IPS-20b (cell line): ENCODE measurements around the gene MLLT1.

Experiments
- H3K27ac ChIP-seq: one replicate; pipeline ENCODE4 v1.5.1; 2013; ENCODE audit warnings: low read length
- H3K27me3 ChIP-seq: 2 replicates; pipeline ENCODE4 v1.6.1; 2013; ENCODE audit warnings: mild to moderate bottlenecking, low read length, inconsistent platforms; ENCODE audit not compliant: insufficient read depth
- H3K36me3 ChIP-seq: 2 replicates; pipeline ENCODE4 v1.6.1; 2013; ENCODE audit warnings: low read depth, mild to moderate bottlenecking, inconsistent platforms, low read length, moderate library complexity; ENCODE audit not compliant: insufficient read depth
- H3K4me1 ChIP-seq: 2 replicates; pipeline ENCODE4 v1.6.1; 2013; ENCODE audit warnings: mild to moderate bottlenecking, control low read depth, inconsistent platforms, low read length, moderate library complexity; ENCODE audit not compliant: insufficient read depth
- H3K4me3 ChIP-seq: 2 replicates; pipeline ENCODE4 v1.5.1; 2013; ENCODE audit warnings: mild to moderate bottlenecking, low read length, inconsistent platforms
- H3K9ac ChIP-seq: 2 replicates; pipeline ENCODE4 v1.6.1; 2013; ENCODE audit warnings: low read depth, mild to moderate bottlenecking, inconsistent platforms, low read length, moderate library complexity
- H3K9me3 ChIP-seq: 2 replicates; pipeline ENCODE4 v1.6.1; 2013; ENCODE audit warnings: mild to moderate bottlenecking, low read depth, low read length, inconsistent platforms; ENCODE audit not compliant: insufficient read depth

The MLLT1 gene

GRCh38 chr19:6209680-6210079 is 70.1 kb downstream of the MLLT1 start:
- Histone ChIP-seq H3K36me3 (0 out of 2 replicates have a peak, but pooled peaks cover 5% of the 10 kb centered on the region), H3K27ac (no peak overlapping the region), H3K4me1 (no peaks in the 10 kb centered on the region), H3K27me3 (no peaks in the 10 kb centered on the region), H3K9ac (no peak overlapping the region), H3K4me3 (no peak overlapping the region), H3K9me3 (no peaks in the 10 kb centered on the region)

GRCh38 chr19:6209233-6209632 is 70.5 kb downstream of the MLLT1 start:
- no peak overlapping the region for H3K27ac ChIP-seq

GRCh38 chr19:6204866-6205723 is 74.7 kb downstream of the MLLT1 start:
- Histone ChIP-seq H3K27ac (no peak overlapping the region), H3K4me1 (no peaks in the 10 kb centered on the region), H3K36me3 (no peaks in the 10 kb centered on the region), H3K4me3 (no peak overlapping the region), H3K9ac (no peak overlapping the region), H3K9me3 (no peaks in the 10 kb centered on the region), H3K27me3 (no peaks in the 10 kb centered on the region)

More at GRCh38 chr19:6209233-6209632, 70.5 kb downstream of the MLLT1 start:
- no peak overlapping the region for H3K9ac ChIP-seq
- no peak overlapping the region for H3K4me3 ChIP-seq
- H3K9me3 ChIP-seq, result no peaks in the 10 kb centered on the region
- 0 out of 2 replicates have a peak, but pooled peaks cover 5% of the 10 kb centered on the region for H3K36me3 ChIP-seq
- no peaks in the 10 kb centered on the region for H3K4me1 ChIP-seq
- H3K27me3 ChIP-seq, result no peaks in the 10 kb centered on the region

GRCh38 chr19:6204212-6204611 is 75.6 kb downstream of the MLLT1 start:
- H3K36me3 ChIP-seq, result no peaks in the 10 kb centered on the region
- H3K4me3 ChIP-seq, result no peak overlapping the region
- no peak overlapping the region for H3K9ac ChIP-seq
- H3K9me3 ChIP-seq, result no peaks in the 10 kb centered on the region
- H3K27me3 ChIP-seq, result no peaks in the 10 kb centered on the region
- no peaks in the 10 kb centered on the region for H3K4me1 ChIP-seq
- no peak overlapping the region for H3K27ac ChIP-seq

- H3K27ac ChIP-seq, result no peak overlapping the region
- peaks cover 17% of the 10 kb centered on the region; the same call in 1 of the 2 replicates for H3K9me3 ChIP-seq
- H3K36me3 ChIP-seq, result no peaks in the 10 kb centered on the region
- no peak overlapping the region for H3K9ac ChIP-seq
- peak overlapping the region; percentile 67 for H3K4me3 ChIP-seq
- no peaks in the 10 kb centered on the region for H3K4me1 ChIP-seq
- H3K27me3 ChIP-seq, result no peaks in the 10 kb centered on the region; the same call in 1 of the 2 replicates
Measured at GRCh38 chr19:6199240-6199994, 80.4 kb downstream of the MLLT1 start.

- no peaks in the 10 kb centered on the region for H3K36me3 ChIP-seq
- H3K4me1 ChIP-seq, result no peaks in the 10 kb centered on the region
- peak overlapping the region; percentile 67 for H3K4me3 ChIP-seq
- H3K9me3 ChIP-seq, result peaks cover 23% of the 10 kb centered on the region
- no peaks in the 10 kb centered on the region; the same call in 1 of the 2 replicates for H3K27me3 ChIP-seq
- H3K27ac ChIP-seq, result no peak overlapping the region
- H3K9ac ChIP-seq, result no peak overlapping the region
Measured at GRCh38 chr19:6198896-6199239, 80.9 kb downstream of the MLLT1 start.

- H3K4me1 ChIP-seq, result no peaks in the 10 kb centered on the region
- peaks cover 44% of the 10 kb centered on the region for H3K9me3 ChIP-seq
- H3K9ac ChIP-seq, result no peak overlapping the region
- H3K27ac ChIP-seq, result no peak overlapping the region
- H3K36me3 ChIP-seq, result no peaks in the 10 kb centered on the region
- H3K27me3 ChIP-seq, result no peaks in the 10 kb centered on the region; the same call in 1 of the 2 replicates
- H3K4me3 ChIP-seq, result no peak overlapping the region
Measured at GRCh38 chr19:6196361-6196760, 83.4 kb downstream of the MLLT1 start.

GRCh38 chr19:6188811-6189210 is 91.0 kb downstream of the MLLT1 start:
- Histone ChIP-seq H3K27ac (no peak overlapping the region), H3K4me1 (no peaks in the 10 kb centered on the region), H3K36me3 (no peaks in the 10 kb centered on the region; the same call in 1 of the 2 replicates), H3K4me3 (no peak overlapping the region), H3K9ac (no peak overlapping the region), H3K9me3 (peaks cover 89% of the 10 kb centered on the region), H3K27me3 (no peaks in the 10 kb centered on the region)

- H3K36me3 ChIP-seq, result no peaks in the 10 kb centered on the region; the same call in 1 of the 2 replicates
- no peak overlapping the region for H3K4me3 ChIP-seq
- no peak overlapping the region for H3K9ac ChIP-seq
- H3K27ac ChIP-seq, result no peak overlapping the region
- H3K4me1 ChIP-seq, result no peaks in the 10 kb centered on the region
- no peaks in the 10 kb centered on the region for H3K27me3 ChIP-seq
- peaks cover 87% of the 10 kb centered on the region for H3K9me3 ChIP-seq
Measured at GRCh38 chr19:6187374-6187773, 92.4 kb downstream of the MLLT1 start.

- H3K36me3 ChIP-seq, result no peaks in the 10 kb centered on the region; the same call in 1 of the 2 replicates
- no peaks in the 10 kb centered on the region for H3K27me3 ChIP-seq
- no peak overlapping the region for H3K4me3 ChIP-seq
- peaks cover 81% of the 10 kb centered on the region for H3K9me3 ChIP-seq
- H3K9ac ChIP-seq, result no peak overlapping the region
- H3K4me1 ChIP-seq, result no peaks in the 10 kb centered on the region
- H3K27ac ChIP-seq, result no peak overlapping the region
Measured at GRCh38 chr19:6185835-6186834, 93.6 kb downstream of the MLLT1 start.
